ENCODE data around the gene TREX2. TPM values are rescaled to one million over a fixed set of nuclear protein-coding genes. Genes with fewer than 3 reads are reported as not detected.

Gene TREX2, protein sequence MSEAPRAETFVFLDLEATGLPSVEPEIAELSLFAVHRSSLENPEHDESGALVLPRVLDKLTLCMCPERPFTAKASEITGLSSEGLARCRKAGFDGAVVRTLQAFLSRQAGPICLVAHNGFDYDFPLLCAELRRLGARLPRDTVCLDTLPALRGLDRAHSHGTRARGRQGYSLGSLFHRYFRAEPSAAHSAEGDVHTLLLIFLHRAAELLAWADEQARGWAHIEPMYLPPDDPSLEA
- 0.63 TPM for total RNA-seq

DNA sequence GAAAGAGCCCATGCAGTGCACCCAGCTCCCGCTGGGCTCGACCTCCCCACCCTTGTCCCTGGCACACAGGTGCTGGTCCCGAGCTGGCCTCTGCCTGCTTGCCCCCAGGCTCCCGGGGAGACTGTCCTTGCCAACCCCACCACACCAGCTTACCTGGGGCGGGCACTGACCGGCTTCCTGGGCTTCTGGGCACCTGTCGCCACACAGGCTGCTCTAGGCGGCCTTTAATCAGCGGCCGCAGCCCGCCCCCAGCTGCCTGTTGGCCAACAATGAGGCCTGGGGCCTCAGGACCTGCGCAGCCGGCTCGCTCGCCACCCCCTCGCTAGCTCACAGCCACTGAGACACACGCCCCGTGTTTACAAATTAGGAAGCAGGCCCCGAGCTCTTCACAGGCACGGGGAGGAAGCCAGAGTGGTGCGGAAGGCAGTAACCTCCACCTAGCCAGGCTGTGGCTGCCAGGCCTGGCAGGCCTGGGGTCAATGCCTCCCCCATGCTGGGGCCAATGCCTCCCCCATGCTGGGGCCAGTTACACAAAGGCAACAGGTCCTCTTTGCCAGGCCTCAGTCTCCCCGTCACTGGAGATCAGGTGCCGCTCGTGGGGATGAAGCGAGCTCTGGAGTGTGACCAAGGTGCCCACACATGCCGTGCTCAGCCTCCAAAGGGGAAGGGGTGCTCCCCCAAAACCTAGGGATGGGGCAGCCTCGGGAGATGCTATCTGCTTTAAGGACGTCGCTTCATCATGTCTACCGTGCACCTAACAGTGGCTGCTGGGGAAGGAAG, at the start of gene TREX2:
Gene TREX2 (minus strand): TSS at position 201 of the 780 bp plus-strand sequence. CDS start 626 bp downstream, outside the sequence.
- DNase-seq (ENCODE audit: low spot score): no peak

DNA sequence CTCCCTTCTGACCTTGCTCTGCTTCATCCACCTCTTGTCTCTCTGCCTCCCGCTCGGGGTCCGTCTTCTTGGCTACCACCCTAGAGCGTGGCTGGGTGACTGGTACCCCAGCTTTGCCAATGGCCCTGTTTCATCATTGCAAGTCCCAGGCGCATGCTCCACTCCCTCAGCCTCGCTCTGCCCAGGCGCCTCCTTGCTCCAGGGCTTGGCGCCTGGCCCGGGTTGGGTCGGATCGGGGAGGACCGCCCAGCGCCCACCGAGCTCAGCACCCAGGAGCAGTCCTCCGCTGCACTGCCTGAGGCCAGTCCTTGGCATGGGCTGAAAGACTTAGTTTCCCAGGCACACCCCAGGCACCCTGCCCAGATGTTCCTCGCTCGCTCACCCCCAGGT, 49.5 kb upstream of the TREX2 start:
- DNase-seq (ENCODE audit: low spot score): no peak

DNA sequence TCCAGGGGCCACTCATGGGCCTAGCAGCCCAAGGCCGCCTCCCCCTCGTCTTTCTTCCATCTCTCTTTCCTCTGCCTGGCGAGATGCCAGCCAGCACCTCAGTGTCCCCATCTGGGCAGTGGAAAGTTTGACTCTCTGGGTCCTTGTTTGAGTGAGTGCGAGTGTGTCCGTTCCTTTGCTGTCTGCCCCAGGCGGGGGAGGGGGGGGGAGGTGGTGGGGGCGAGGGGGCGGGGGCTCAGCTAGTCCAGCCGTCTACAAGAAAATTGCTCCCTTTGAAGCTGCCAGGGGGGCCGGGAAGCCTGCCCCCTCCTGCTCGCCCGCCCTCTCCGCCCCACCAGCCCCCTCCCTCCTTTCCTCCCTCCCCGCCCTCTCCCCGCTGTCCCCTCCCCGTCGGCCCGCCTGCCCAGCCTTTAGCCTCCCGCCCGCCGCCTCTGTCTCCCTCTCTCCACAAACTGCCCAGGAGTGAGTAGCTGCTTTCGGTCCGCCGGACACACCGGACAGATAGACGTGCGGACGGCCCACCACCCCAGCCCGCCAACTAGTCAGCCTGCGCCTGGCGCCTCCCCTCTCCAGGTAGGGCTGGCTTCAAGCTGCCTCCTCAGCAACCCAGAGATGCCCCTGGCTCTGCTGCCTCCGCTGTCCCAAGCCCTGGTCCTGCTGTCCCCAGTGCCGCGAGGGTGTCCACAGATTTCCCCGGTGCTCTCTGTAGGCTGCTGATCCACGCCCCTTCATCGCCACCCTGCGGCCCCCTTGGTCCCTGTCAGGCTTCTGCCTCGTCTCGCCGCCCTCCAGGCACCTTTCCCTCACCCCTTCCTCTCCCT, 48.9 kb upstream of the TREX2 start, which contains the start of gene BGN:
Gene BGN (plus strand): TSS at position 440 of the 821 bp plus-strand sequence. CDS start 9,652 bp downstream, outside the sequence.
- DNase-seq (ENCODE audit: low spot score): no peak

DNA sequence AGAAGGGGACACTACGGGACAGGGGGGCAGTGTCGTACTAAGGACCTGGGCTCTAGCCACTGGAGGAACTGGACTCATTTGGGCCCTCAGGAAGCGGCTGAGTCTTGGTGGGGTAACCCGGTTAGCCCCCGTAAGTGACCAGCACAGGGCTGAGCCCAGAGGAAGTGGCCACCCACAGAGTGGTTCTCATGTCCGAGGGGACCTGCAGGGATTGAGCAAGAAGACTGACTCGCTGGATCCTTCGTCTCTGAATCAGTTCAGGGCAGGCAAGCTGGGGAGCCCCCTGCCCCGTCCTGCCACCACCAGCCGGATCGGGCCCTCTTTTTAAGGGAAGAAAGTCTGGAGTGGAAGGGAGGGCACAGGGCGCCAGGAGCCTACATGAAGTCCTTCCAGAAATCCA, 48.2 kb upstream of the TREX2 start:
- DNase-seq (ENCODE audit: low spot score): no peak

DNA sequence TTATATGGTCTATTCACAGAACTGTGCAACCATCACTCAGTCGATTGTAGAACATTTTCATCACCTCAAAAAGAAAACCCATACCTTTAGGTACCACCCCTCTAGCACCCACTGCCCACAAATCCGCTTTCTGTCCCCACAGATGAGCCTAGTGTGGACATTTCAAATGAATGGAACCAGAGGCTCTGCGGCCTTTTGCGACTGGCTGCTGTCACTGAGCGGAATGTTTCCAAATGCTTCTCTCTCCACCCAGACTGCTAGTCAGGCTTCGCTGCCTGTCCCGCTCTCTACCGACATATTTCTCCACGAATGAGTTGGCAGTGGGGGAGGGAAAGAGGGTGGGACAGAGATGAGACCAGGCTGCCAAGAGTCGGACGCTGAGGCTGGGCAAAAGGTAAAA, 47.2 kb upstream of the TREX2 start:
- DNase-seq (ENCODE audit: low spot score): no peak

DNA sequence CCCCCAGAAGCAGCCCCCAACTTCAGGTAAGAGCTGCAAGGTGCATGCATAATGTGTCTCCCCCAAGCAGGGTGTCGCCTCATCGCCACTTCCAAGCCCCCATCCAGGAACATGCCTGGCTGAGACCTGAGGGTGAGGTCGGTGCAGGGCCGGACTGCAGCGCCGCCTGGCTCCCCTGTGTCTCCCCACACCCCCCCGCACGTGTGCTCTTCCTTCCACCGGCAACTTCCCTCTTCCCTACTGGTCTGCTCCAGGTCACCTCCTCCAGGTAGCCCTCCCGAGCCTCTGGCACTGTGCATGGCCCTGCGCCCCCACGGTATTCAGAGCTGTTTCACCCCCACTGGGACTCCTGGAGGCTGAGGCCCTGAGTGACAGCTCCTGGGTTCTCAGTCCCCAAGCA, 46.7 kb upstream of the TREX2 start:
- no peak for DNase-seq (ENCODE audit: low spot score)

DNA sequence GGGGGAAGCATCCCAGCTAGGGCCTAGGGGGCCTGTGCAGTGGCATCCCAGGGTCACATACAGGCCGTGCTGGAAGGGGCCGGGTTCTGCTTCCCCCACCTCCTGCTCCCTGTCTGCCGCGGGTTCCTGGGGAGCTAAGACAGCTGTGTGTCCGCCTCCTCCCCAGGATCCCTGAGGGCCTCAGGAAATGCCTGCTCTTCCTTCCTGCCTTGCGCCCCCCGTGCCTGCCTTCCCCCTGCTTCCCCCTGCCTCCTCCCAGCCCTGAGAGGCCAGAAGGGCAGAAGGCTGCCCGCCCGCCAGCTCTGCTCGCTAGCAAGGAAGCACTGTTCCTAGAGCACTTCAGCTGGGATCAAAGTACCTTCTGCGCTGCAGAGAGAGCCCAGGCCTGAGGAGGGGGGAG, 46.1 kb upstream of the TREX2 start:
- DNase-seq (ENCODE audit: low spot score): no peak

DNA sequence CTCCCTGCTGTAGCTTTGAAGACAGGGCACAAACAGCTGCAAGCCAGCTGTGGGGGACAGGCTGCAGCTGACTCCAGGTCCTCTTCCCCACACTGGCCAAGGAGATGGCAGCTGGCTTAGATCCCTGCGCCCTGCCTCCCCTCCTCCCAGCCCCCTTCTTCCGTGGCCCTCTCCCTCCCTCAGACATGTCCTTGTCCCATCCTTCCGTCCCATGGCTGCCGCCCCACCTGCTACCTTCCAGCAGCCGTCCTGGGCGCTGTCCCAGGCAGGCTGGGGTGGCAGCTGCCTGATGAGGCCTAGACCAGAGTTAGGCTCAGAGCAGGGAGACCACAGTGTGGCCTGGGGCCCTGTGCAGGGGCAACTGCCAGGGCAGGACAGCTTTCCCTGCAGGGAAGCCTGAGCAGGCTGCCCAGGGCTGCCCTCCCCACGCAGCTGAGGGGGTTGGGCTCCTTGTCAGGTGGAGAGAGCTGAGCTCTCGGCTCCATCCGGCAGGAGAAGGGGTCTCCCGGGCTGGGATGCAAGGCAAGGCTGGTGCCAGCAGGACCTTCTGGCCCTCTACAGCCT, 45.6 kb upstream of the TREX2 start:
- no peak for DNase-seq (ENCODE audit: low spot score)

DNA sequence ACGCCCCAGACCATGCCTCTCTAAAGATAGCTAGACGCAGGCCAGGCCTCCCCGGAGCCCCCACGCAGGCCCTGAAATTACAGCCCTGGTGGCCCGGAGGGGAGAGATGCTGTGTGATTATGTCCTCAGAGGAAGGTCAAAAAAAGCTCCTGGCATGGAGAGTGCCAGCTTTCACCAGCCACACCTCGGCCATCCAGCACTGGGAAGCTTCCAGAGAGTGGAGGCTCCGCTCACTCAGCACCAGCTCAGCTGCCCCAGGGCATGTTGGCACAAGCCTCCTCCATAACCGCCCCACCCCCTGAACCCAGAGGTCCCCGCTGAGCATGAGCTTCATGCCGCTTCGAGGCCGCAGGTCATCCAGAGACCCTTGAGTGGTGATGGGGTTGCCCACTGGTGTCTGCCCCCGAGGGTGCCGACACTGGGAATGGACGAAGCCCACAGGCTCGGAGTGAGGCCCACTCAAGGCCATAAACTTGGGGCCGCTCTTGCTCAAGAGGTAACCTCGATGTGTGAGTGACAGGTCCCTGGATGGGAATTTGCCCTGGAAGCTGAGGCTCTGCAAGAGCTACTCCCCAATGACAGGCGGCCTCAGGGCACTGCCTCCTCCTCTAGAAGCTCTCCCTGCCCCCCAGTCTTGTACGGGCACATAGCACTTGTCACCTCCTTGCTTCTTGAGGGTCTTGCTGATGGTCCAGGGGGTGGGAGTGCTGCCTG, 44.5 kb upstream of the TREX2 start:
- no peak for DNase-seq (ENCODE audit: low spot score)

DNA sequence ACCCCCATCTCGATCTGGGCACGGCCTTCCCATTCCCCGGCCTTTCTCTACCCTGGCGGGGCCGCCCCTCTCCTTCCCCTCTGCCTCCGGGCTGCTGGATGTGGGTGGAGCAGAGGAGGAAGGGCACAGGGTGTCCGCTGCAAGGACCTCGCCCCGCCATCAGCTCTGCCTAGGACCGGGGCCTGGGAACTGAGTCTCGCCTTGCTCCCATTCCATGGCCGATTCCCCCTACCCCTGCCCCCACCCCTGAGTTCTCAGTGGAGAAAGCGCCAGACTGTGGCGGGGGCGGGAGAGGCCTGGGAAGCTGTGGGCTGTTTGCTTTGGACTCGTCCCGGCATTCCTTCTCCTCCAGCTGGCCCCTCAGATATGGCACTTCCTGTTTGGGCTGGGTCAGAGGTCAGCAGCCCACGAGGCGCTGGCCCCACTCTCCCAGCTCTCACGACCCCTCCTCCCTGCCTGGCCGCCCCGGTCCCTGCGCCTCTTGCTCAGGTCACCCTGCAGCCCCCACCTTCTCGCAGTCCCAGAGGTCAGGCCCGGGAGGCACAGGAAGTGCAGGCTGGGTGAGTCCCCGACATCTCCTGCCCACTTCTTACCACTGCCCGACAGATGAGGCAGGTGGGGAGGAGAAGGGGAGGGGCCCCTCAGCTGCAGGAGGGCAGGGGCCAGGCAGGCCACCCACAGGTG, 42.5 kb upstream of the TREX2 start:
- no peak for DNase-seq (ENCODE audit: low spot score)

DNA sequence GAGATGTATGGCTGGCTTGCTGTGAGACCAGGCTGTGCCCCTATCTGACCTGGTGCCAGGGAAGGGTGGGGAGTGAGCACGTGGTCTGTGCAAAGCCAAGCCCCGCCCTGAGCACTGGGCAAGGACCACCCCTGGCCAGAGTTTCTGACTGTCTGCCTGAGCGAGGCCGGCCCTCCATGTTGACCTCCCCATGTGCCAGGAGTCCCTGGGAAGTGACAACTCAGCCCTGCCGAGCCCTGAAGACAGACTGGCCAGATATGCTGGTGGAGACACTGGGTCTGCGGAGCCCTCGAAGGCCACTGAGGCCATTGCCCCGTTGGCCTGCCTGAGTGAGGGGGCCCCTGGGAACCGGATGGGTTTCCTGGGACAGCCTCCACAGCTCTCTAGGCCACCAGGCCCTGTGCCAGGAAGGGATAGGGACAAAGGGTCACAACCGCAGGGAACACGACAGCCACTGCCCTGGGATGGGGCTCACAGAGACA, 41.8 kb upstream of the TREX2 start:
- DNase-seq (ENCODE audit: low spot score): no peak

DNA sequence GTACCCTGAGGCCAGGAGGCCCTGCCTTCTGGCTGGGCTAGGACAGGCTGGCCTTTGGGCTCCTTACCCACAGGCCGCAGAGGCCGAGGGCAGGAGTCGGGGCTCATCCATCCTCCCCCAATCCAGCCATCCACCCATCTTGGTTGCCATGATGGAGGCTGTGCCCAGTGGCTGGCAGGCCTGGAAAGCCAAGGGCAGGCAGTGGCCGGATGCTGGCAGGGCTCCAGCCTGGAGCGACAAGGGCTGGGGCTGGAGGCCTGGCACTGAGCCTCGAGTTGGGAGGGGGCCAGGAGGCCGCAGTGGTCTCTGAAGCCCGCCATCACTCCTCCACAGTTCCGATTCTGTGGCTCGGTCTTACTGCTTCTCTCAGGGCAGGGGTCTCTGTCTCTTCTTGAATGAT, 40.3 kb upstream of the TREX2 start:
- no peak for DNase-seq (ENCODE audit: low spot score)

DNA sequence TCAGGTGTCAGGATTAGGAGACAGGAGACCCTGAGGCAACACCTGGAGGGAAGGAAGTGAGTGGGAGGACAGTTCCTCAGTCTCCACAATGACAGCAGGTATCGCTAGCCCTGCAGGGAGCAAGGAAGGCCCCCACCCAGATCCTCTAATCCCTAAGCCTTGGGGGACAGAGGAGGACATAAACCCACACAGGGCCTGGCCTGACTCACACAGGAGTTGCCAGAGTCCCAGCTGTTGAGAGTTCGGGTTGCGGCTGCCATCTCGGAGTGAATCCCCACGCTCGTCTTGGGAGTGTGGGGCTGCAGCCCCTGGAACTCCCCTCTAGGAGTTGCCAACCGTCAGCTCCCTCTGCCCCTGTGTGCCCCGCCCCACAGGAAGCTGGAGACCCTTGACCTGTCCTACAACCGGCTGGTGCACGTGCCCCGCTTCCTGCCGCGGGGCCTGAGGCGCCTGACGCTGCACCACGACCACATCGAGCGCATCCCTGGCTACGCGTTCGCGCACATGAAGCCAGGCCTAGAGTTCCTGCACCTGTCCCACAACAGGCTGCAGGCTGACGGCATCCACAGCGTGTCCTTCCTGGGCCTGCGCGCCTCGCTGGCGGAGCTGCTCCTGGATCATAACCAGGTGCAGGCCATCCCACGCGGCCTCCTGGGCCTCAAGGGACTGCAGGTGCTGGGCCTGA, 39.7 kb upstream of the TREX2 start:
- DNase-seq (ENCODE audit: low spot score): no peak

DNA sequence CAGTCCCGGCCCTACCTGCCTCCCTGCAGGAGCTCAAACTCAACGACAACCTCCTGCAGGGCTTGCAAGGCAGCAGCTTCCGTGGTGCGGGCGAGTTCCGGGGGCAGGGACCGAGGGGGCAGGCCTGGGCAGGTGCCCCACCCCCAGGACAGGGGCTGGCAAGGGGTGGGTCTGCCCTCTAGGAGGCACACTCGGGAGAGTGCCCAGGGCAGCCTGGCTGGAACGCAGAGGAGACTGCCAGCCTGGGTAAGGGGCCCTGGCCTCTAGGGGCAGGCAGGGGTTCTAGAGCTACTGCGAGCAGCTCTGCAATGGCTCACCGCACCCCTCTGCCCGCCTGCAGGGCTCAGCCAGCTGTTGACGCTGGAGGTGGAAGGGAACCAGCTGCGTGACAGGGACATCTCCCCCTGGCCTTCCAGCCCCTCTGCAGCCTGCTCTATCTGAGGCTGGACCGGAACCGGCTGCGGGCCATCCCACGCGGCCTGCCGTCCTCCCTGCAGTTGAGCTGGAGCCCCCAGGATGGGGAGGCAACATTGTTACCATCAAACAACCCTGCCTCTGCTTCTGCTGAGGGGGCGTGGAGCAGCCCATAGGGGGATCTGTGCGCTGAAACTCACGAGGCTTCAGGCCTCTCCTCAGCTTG, 36.6 kb upstream of the TREX2 start:
- DNase-seq (ENCODE audit: low spot score): no peak

DNA sequence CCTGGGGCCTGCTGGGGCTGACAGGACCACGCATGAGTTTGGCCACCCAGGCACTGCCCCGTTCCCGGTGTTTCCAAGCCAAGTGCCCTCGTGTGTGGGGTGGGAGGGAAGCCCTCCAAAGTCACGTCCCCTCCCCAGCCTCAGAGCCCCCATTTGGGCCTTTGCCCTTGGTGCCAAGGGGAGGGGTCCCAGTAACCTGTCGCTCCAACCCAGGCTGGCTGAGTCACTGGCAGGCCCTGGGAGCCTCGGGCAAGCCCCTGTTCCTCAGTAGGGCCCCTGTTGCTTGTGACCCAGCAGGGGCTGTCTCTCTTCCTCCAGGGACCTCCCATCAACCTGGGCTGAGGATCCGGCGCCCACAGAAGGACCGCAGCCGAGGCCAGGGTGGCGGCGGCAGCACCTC, 35.2 kb upstream of the TREX2 start:
- no peak for DNase-seq (ENCODE audit: low spot score)

DNA sequence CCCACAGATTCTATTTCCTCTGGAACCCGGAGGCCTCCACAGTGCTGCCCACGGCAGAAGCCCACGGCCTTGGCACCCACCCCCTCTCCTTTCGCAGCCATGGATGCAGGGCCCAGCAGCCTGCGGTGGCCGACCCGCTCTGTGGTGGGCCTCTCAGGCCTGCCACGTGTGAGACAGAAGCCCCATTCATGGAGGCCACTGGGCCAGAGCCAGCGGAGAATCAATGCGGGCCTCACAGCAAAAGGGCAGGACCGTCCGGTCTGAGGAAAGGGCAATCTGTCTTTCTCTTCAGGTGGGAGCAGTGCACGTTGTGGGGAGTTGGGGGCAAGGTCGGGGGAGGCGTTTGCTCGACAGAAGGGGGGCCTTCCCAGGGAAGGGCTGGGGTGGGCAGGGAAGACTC, 32.9 kb upstream of the TREX2 start:
- DNase-seq (ENCODE audit: low spot score): no peak

DNA sequence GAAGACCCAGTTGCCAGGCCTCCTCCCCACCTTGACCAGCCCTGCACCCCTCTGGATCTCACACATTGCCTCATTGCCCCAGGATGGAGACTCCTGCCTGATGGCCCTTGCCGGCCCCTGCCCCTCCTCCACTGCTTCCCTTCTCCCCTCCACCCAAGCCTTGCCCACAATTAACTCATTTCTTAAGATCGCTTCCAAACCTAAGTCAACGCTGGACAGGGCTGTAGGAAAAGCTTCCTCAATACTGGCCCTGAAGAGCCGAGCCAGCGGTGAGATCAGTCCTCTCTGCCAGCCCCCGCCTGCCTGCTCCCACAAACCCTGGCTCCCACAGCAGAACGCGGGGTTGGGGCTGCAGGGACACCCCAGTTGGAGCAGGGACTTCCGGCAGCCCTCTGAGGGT, 32.0 kb upstream of the TREX2 start:
- DNase-seq (ENCODE audit: low spot score): no peak

DNA sequence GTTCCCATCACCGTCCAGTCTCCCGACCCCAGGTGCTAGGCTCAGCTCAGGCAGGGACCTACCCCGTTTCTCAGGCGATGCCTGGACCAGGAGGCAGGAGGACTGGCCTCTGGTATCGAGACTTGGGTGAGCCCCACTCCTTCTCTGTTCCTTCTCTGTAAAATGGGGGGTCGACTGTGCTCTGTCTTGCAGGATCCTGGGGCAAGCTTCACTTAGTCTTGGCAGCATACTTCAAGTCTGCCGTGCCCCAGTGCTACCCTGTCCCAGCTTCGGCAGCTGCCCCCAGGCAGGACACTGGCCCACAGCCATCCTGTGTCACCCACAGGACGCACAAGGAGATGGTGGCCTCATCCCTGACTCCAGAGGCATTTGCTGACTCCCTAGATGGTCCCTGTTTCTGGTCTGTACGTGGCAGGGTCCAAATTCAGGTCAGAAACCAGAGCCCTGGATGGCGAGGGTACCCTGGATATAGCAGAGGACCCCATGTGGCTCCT, 31.6 kb upstream of the TREX2 start:
- DNase-seq (ENCODE audit: low spot score): no peak

DNA sequence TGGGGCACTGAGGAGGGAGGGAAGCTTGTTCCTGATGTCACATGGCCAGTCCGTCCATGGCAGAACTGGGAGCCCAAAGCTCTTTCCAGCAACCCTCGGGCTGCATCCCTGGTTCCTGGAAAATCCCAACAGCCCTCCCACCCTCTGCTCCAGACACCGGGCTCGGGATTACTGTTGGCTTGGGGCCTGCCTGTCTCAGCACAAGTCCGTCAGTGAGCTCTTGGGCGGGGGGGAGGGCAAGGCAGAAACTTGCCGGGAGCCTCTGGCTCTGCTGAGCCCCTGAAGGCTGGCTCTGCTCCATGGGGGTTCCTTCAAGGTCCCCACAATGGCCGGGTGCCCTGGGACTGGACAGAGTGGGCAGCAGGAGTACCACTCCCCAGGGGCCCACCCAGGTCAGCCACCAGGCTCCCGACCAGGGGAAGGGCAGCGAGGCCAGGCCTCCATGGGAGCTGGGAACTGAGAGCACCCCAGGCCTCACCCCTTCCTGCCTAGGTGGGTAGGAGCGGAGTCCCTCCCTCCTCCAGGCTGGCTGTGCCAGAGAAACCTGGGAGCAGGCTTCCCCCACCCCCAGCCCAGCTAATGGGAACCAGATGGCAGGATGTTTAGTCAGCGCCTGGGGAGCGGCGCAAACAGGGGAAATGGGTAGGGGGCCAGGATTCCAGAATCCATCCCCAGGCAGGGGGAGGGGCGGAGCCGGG, 31.0 kb upstream of the TREX2 start:
- DNase-seq (ENCODE audit: low spot score): no peak

Data from mucosa of gallbladder (tissue), 1 donor.